Stomach (tissue), 4 donors: ENCODE data around the gene BST2.

Source experiments
- EP300 ChIP-seq: sonication (generic); formaldehyde crosslinking; IDR thresholded peaks from one replicate; pipeline ENCODE4 v1.6.1; 2017; ENCODE audit warnings: antibody characterized with exemption
- POLR2AphosphoS5 ChIP-seq, 3 donors: sonication (generic); formaldehyde crosslinking; IDR thresholded peaks; one replicate each; pipeline ENCODE4 v1.6.1; 2016; ENCODE audit warnings: antibody characterized with exemption in 3 of 3

GRCh38 chr19:17370026-17370587, 35.3 kb downstream of the BST2 start:
- TF ChIP-seq POLR2AphosphoS5 (IDR thresholded peaks at IDR 0.05) (no peak), EP300 (no peak)
